ENCODE measurements around the gene CRTC2. TPM values are rescaled to one million over a fixed set of nuclear protein-coding genes. Genes with fewer than 3 reads are reported as not detected.

Gene CRTC2
- total RNA-seq, 4 donors from 2014 or later: 12.5 to 20.4 (median 17.6) TPM

DNA sequence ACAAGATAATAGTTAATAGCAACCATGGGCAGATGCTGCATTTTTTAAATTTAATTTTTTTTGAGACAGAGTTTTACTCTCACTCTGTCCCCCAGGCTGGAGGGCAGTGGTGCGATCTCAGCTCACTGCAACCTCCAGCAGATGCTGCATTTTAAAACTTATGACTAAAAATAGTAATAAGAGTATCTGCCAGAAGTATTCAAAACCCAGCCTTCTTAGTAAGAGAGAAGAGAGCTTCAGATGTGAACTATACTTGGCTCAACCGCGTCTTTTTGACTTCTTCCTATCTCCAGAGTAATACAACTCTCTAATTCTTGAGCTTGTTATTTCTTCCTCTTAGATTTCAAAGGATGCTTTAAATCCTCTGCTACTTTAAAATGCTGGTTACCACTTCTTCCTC, 36.8 kb upstream of the CRTC2 start:
- TF ChIP-seq POLR2AphosphoS5 (IDR thresholded peaks at IDR 0.05): no peak
- TF ChIP-seq, protein P1, sequence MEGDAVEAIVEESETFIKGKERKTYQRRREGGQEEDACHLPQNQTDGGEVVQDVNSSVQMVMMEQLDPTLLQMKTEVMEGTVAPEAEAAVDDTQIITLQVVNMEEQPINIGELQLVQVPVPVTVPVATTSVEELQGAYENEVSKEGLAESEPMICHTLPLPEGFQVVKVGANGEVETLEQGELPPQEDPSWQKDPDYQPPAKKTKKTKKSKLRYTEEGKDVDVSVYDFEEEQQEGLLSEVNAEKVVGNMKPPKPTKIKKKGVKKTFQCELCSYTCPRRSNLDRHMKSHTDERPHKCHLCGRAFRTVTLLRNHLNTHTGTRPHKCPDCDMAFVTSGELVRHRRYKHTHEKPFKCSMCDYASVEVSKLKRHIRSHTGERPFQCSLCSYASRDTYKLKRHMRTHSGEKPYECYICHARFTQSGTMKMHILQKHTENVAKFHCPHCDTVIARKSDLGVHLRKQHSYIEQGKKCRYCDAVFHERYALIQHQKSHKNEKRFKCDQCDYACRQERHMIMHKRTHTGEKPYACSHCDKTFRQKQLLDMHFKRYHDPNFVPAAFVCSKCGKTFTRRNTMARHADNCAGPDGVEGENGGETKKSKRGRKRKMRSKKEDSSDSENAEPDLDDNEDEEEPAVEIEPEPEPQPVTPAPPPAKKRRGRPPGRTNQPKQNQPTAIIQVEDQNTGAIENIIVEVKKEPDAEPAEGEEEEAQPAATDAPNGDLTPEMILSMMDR (IDR thresholded peaks at IDR 0.05): no peak
- TF ChIP-seq EP300 (IDR thresholded peaks at IDR 0.05): no peak
- TF ChIP-seq POLR2A (IDR thresholded peaks at IDR 0.05; ENCODE audit: low read depth): no peak
- intact Hi-C loops (cut with DNase I): no loop called here
- peaks cover 26 to 41% (median 39%) of the 10 kb centered on the region in 4 donors for H3K4me1 ChIP-seq

DNA sequence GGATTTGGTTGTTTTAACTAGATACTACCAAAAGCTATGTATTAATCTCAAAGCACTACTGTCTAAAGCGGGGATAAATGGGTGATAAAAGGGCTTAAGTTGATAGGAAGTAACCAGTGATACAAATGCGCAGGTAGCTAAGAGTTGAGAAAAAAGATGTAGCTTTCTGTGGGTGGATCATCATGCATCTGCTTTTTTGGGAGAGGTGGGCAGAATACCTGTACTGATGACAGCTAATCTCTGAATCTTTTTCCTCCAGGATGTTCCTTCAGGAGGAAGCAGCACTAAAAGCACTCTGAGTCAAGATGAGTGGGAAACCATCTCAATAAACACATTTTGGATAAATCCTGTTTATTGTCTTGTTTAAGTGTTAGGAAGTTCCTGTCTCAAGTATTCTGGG, 33.4 kb upstream of the CRTC2 start:
- TF ChIP-seq POLR2AphosphoS5 (IDR thresholded peaks at IDR 0.05) (no peak), EP300 (IDR thresholded peaks at IDR 0.05) (no peak), POLR2A (IDR thresholded peaks at IDR 0.05; ENCODE audit: low read depth) (no peak)
- TF ChIP-seq, protein P1 (IDR thresholded peaks at IDR 0.05): no peak
- H3K36me3 ChIP-seq: peaks cover 24 to 47% (median 42%) of the 10 kb centered on the region in 4 donors
- intact Hi-C loops (cut with DNase I): loop anchor here (5.0 kb wide), 1 partner anchor 190 kb away; no protein-coding TSS in a partner anchor
- H3K4me1 ChIP-seq: peaks cover 34 to 53% (median 50%) of the 10 kb centered on the region in 4 donors
- peak overlapping the region; percentile 91 to 97 (median 95) for H3K27ac ChIP-seq (replicated peaks in 1 of 4)
- H3K4me3 ChIP-seq: peak overlapping the region; percentile 85 to 94 (median 87)
- no peak for DNase-seq (ENCODE audit: extremely low spot score)
- no peaks in the 10 kb centered on the region for H3K9me3 ChIP-seq
- no peaks in the 10 kb centered on the region for H3K27me3 ChIP-seq
- 88% methylated on average over 2 of the region's 2 CpGs for WGBS

More for the DNA sequence above, 36.8 kb upstream of the CRTC2 start:
- no peak for DNase-seq (ENCODE audit: extremely low spot score)
- peaks cover 24 to 47% (median 42%) of the 10 kb centered on the region in 4 donors for H3K36me3 ChIP-seq
- no peaks in the 10 kb centered on the region for H3K27me3 ChIP-seq
- H3K4me3 ChIP-seq: no peak overlapping the region
- no peak overlapping the region for H3K27ac ChIP-seq (replicated peaks in 1 of 4)
- H3K9me3 ChIP-seq: no peaks in the 10 kb centered on the region
- 60% methylated on average over 3 of the region's 3 CpGs for WGBS

DNA sequence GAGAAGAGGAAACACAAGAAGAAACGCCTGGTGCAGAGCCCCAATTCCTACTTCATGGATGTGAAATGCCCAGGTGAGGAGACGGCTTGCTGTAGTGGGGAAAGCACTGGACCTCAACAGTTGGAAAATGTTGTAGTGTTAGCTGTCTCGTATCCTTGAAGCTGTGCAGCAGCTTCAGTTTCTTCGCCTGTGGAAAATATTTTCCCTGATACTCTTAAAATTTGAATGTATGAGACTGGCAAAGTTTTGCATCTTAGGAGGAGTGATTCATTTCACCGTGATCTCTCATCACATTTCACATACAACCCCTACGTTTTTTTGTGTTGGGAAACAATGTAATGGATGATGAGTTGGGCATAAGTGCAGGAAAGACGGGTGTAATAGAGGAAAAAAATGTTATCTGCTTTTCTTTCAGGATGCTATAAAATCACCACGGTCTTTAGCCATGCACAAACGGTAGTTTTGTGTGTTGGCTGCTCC, 32.8 kb upstream of the CRTC2 start:
- H3K4me1 ChIP-seq: peaks cover 35 to 58% (median 55%) of the 10 kb centered on the region in 4 donors
- H3K27me3 ChIP-seq: no peaks in the 10 kb centered on the region
- peaks cover 24 to 47% (median 42%) of the 10 kb centered on the region in 4 donors for H3K36me3 ChIP-seq
- TF ChIP-seq, protein P1 (IDR thresholded peaks at IDR 0.05): no peak
- no peak for TF ChIP-seq POLR2AphosphoS5 (IDR thresholded peaks at IDR 0.05)
- TF ChIP-seq POLR2A (IDR thresholded peaks at IDR 0.05; ENCODE audit: low read depth): no peak
- TF ChIP-seq EP300 (IDR thresholded peaks at IDR 0.05): no peak
- intact Hi-C loops (cut with DNase I): loop anchor here (5.0 kb wide), 1 partner anchor 191 kb away; no protein-coding TSS in a partner anchor
- H3K27ac ChIP-seq (replicated peaks in 1 of 4): peak overlapping the region; percentile 91 to 97 (median 95)
- no peaks in the 10 kb centered on the region for H3K9me3 ChIP-seq
- DNase-seq (ENCODE audit: extremely low spot score): no peak
- peak overlapping the region; percentile 85 to 94 (median 87) for H3K4me3 ChIP-seq
- WGBS: 17% methylated on average over 9 of the region's 9 CpGs

DNA sequence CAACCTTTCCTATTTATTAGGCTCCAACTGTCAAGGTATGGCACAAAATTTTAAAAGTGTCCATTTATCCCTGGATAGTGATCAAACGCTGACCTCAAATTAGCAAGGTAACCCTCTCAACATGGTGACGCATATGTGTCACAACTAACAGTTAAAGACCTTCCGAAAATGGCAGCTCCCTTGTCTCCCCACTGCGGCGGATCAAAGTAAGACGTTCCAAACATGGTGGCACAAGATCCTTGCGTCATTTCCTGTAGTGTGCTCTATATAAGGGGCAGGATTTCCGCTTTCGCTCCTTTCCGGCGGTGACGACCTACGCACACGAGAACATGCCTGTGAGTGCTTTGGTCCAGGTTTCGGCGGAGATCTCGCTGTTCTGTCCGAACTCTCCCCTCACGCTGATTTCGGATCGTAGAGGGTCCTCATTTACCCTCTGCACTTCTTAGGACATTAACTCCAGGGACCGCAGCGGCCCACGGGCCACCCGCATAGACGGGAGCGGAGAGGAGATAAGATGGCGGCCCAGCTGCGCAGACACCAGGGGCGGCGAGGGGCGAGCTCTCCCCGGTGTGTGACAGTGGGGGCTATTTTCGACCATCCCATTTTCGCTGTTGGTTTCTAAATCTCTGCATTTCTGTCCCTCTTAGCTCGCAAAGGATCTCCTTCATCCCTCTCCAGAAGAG, 32.2 kb upstream of the CRTC2 start, which contains the start of gene RPS27:
Gene RPS27, plus strand, starts transcription at position 295 of the 683 bp plus-strand sequence. Its CDS starts 35 bp downstream, at position 330.
- peak; percentile 98 for DNase-seq (ENCODE audit: extremely low spot score)
- TF ChIP-seq, protein P1 (IDR thresholded peaks at IDR 0.05): no peak
- TF ChIP-seq POLR2AphosphoS5 (IDR thresholded peaks at IDR 0.05): peak; percentile 100
- no peak for TF ChIP-seq EP300 (IDR thresholded peaks at IDR 0.05)
- peak; percentile 99 for TF ChIP-seq POLR2A (IDR thresholded peaks at IDR 0.05; ENCODE audit: low read depth)
- intact Hi-C loops (cut with DNase I): loop anchor here (5.0 kb wide), 1 partner anchor 192 kb away; no protein-coding TSS in a partner anchor
- WGBS: 1% methylated on average over 25 of the region's 36 CpGs
- peak within 1 kb of the TSS; percentile 91 to 97 (median 95) for H3K27ac ChIP-seq (replicated peaks in 1 of 4)
- H3K4me3 ChIP-seq: peak within 1 kb of the TSS; percentile 85 to 94 (median 87)
- peaks cover 24 to 44% (median 39%) of the 10 kb centered on the region in 4 donors for H3K36me3 ChIP-seq
- no peaks in the 10 kb centered on the region for H3K27me3 ChIP-seq
- peaks cover 35 to 58% (median 56%) of the 10 kb centered on the region in 4 donors for H3K4me1 ChIP-seq
- H3K9me3 ChIP-seq: no peaks in the 10 kb centered on the region

Measured in esophagus muscularis mucosa (tissue), 4 donors.